ENCODE data around the gene NCCRP1.

The NCCRP1 gene

DNA sequence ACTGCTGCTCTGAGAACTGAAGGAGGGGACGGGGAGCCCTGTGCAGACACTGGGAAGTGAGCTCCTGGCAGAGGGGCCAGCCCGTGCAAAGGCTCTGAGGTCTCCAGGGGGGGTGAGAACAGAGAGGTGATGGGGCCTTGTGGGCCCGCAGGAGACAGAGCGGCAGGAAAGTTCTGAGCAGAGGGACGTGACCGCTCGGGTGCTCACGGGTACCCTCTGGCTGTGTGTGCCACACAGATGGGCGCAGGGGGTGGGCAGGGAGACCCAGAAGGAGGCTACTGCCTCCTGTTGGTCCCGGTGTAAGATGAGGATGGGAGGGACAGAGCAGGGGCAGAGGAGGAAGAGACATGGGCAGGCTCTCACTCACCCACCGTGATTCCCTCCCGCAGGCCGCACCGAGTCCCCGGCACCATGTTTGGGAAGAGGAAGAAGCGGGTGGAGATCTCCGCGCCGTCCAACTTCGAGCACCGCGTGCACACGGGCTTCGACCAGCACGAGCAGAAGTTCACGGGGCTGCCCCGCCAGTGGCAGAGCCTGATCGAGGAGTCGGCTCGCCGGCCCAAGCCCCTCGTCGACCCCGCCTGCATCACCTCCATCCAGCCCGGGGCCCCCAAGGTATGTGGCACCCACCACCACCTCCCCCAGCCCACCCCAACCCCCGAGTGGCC, 27.5 kb upstream of the NCCRP1 start:
- H2AK5ac ChIP-seq (ENCODE audit: low read length): no peak overlapping the region
- H3K27ac ChIP-seq (ENCODE audit: low read depth, low read length): no peak overlapping the region
- H2BK120ac ChIP-seq (ENCODE audit: insufficient read depth, low read length, poor library complexity): no peak overlapping the region
- no peak overlapping the region for H3K4me2 ChIP-seq (ENCODE audit: low read length)
- H3K23ac ChIP-seq (ENCODE audit: low read length): no peak overlapping the region
- H3K79me2 ChIP-seq (ENCODE audit: control insufficient read depth, insufficient read depth, low read length, poor library complexity): peaks cover 7% of the 10 kb centered on the region
- no peak overlapping the region for H3K9ac ChIP-seq (ENCODE audit: low read length)
- no peak for DNase-seq
- H2BK12ac ChIP-seq (ENCODE audit: low read length): no peak overlapping the region
- H4K91ac ChIP-seq (ENCODE audit: low read depth, low read length): no peak overlapping the region
- no peak overlapping the region for H2BK5ac ChIP-seq (ENCODE audit: low read depth, low read length, poor library complexity)
- H3K4me1 ChIP-seq (ENCODE audit: control insufficient read depth in 1 of 2, insufficient read depth in 2 of 2, low read length in 2 of 2): peaks cover 20 to 21% of the 10 kb centered on the region in 2 experiments
- no peak overlapping the region for H4K8ac ChIP-seq (ENCODE audit: low read depth, low read length)
- H3K4me3 ChIP-seq (ENCODE audit: low read depth, low read length): no peak overlapping the region
- no peaks in the 10 kb centered on the region for H3K9me3 ChIP-seq (ENCODE audit: insufficient read depth, low read depth, low read length)
- H3K79me1 ChIP-seq (ENCODE audit: low read length): peaks cover 18% of the 10 kb centered on the region
- no CpG with 5 or more reads among the region's 36 CpGs for WGBS (ENCODE audit: extremely low coverage, insufficient coverage, insufficient read length)
- H3K4ac ChIP-seq (ENCODE audit: low read depth, low read length): no peak overlapping the region
- no peak overlapping the region for H2AFZ ChIP-seq (ENCODE audit: insufficient read depth, low read length, poor library complexity)
- H4K12ac ChIP-seq (ENCODE audit: low read depth, low read length): no peak overlapping the region
- no peak overlapping the region for H3K14ac ChIP-seq (ENCODE audit: low read length)
- no peaks in the 10 kb centered on the region for H3K27me3 ChIP-seq (ENCODE audit: insufficient read depth, low read length)
- H3K18ac ChIP-seq (ENCODE audit: low read length): no peak overlapping the region
- peaks cover 44 to 48% of the 10 kb centered on the region in 2 experiments for H3K36me3 ChIP-seq (ENCODE audit: control insufficient read depth in 1 of 2, insufficient read depth in 2 of 2, low read length in 2 of 2)

- H3K9ac ChIP-seq (ENCODE audit: low read length): no peak overlapping the region
- H3K79me1 ChIP-seq (ENCODE audit: low read length): peaks cover 18% of the 10 kb centered on the region
- no peak overlapping the region for H3K18ac ChIP-seq (ENCODE audit: low read length)
- no peak overlapping the region for H3K14ac ChIP-seq (ENCODE audit: low read length)
- no peak overlapping the region for H4K12ac ChIP-seq (ENCODE audit: low read depth, low read length)
- H2BK120ac ChIP-seq (ENCODE audit: insufficient read depth, low read length, poor library complexity): no peak overlapping the region
- peaks cover 57 to 60% of the 10 kb centered on the region in 2 experiments for H3K36me3 ChIP-seq (ENCODE audit: control insufficient read depth in 1 of 2, insufficient read depth in 2 of 2, low read length in 2 of 2)
- no peak overlapping the region for H3K4me3 ChIP-seq (ENCODE audit: low read depth, low read length)
- no peak overlapping the region for H3K4me2 ChIP-seq (ENCODE audit: low read length)
- H4K8ac ChIP-seq (ENCODE audit: low read depth, low read length): no peak overlapping the region
- WGBS (ENCODE audit: extremely low coverage, insufficient coverage, insufficient read length): no CpG with 5 or more reads among the region's 17 CpGs
- H3K27me3 ChIP-seq (ENCODE audit: insufficient read depth, low read length): no peaks in the 10 kb centered on the region
- no peak overlapping the region for H2BK5ac ChIP-seq (ENCODE audit: low read depth, low read length, poor library complexity)
- no peak for DNase-seq
- no peak overlapping the region for H4K91ac ChIP-seq (ENCODE audit: low read depth, low read length)
- peaks cover 19 to 21% of the 10 kb centered on the region in 2 experiments for H3K4me1 ChIP-seq (ENCODE audit: control insufficient read depth in 1 of 2, insufficient read depth in 2 of 2, low read length in 2 of 2)
- no peak overlapping the region for H2AK5ac ChIP-seq (ENCODE audit: low read length)
- H2BK12ac ChIP-seq (ENCODE audit: low read length): peak overlapping the region; percentile 7
- H3K27ac ChIP-seq (ENCODE audit: low read depth, low read length): no peak overlapping the region
- H3K23ac ChIP-seq (ENCODE audit: low read length): no peak overlapping the region
- no peak overlapping the region for H3K4ac ChIP-seq (ENCODE audit: low read depth, low read length)
- no peak overlapping the region for H2AFZ ChIP-seq (ENCODE audit: insufficient read depth, low read length, poor library complexity)
- peaks cover 3% of the 10 kb centered on the region for H3K9me3 ChIP-seq (ENCODE audit: insufficient read depth, low read depth, low read length)
- peaks cover 7% of the 10 kb centered on the region for H3K79me2 ChIP-seq (ENCODE audit: control insufficient read depth, insufficient read depth, low read length, poor library complexity)
Measured at GRCh38 chr19:39170386-39171231, 26.2 kb upstream of the NCCRP1 start.

GRCh38 chr19:39171479-39172465, 25.0 kb upstream of the NCCRP1 start:
- H3K4ac ChIP-seq (ENCODE audit: low read depth, low read length): no peak overlapping the region
- peaks cover 7% of the 10 kb centered on the region for H3K79me2 ChIP-seq (ENCODE audit: control insufficient read depth, insufficient read depth, low read length, poor library complexity)
- no peak overlapping the region for H2BK5ac ChIP-seq (ENCODE audit: low read depth, low read length, poor library complexity)
- no peak overlapping the region for H3K4me3 ChIP-seq (ENCODE audit: low read depth, low read length)
- peaks cover 3% of the 10 kb centered on the region for H3K9me3 ChIP-seq (ENCODE audit: insufficient read depth, low read depth, low read length)
- peaks cover 16 to 17% of the 10 kb centered on the region in 2 experiments for H3K4me1 ChIP-seq (ENCODE audit: control insufficient read depth in 1 of 2, insufficient read depth in 2 of 2, low read length in 2 of 2)
- no peak overlapping the region for H3K4me2 ChIP-seq (ENCODE audit: low read length)
- H2AK5ac ChIP-seq (ENCODE audit: low read length): no peak overlapping the region
- no peak overlapping the region for H4K91ac ChIP-seq (ENCODE audit: low read depth, low read length)
- H3K23ac ChIP-seq (ENCODE audit: low read length): no peak overlapping the region
- no peak overlapping the region for H2BK120ac ChIP-seq (ENCODE audit: insufficient read depth, low read length, poor library complexity)
- no peak overlapping the region for H4K8ac ChIP-seq (ENCODE audit: low read depth, low read length)
- H3K9ac ChIP-seq (ENCODE audit: low read length): no peak overlapping the region
- peaks cover 68 to 71% of the 10 kb centered on the region in 2 experiments for H3K36me3 ChIP-seq (ENCODE audit: control insufficient read depth in 1 of 2, insufficient read depth in 2 of 2, low read length in 2 of 2)
- no peak overlapping the region for H3K14ac ChIP-seq (ENCODE audit: low read length)
- H2BK12ac ChIP-seq (ENCODE audit: low read length): no peak overlapping the region
- no CpG with 5 or more reads among the region's 27 CpGs for WGBS (ENCODE audit: extremely low coverage, insufficient coverage, insufficient read length)
- H2AFZ ChIP-seq (ENCODE audit: insufficient read depth, low read length, poor library complexity): no peak overlapping the region
- H3K27ac ChIP-seq (ENCODE audit: low read depth, low read length): no peak overlapping the region
- H3K27me3 ChIP-seq (ENCODE audit: insufficient read depth, low read length): no peaks in the 10 kb centered on the region
- no peak for DNase-seq
- H4K12ac ChIP-seq (ENCODE audit: low read depth, low read length): no peak overlapping the region
- H3K79me1 ChIP-seq (ENCODE audit: low read length): peaks cover 13% of the 10 kb centered on the region
- no peak overlapping the region for H3K18ac ChIP-seq (ENCODE audit: low read length)
